ENCODE measurements around the gene ARFGAP1.

DNA sequence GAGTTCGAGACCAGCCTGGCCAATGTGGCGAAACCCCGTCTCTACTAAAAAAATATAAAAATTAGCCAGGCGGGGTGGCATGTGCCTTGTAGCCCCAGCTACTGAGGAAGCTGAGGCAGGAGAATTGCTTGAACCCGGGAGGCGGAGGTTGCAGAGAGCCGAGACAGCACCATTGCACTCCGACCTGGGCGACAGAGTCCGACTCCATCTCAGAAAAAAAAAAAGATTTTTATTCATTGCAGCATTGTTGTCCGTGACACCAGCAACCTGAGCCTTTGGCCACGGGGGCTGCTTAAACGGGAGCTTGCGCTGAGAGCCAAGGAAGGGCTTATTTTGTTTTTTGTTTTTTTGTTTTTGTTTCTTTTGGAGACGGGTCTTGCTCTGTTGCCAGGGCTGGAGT is 7.3 kb downstream of the ARFGAP1 start:
- TF ChIP-seq SUZ12 (IDR thresholded peaks at IDR 0.05; ENCODE audit: extremely low read depth, insufficient read depth, insufficient read length), result no peak
- no peak for TF ChIP-seq ZNF274 (IDR thresholded peaks at IDR 0.05; ENCODE audit: low read depth, low read length)
- no peak for TF ChIP-seq YY1 (IDR thresholded peaks at IDR 0.05; ENCODE audit: insufficient read depth, insufficient read length)

All from NT2/D1 (cell line).